BLaER1 treated with 17β-estradiol and CSF1 and Interleukin-3, amounts not matched to agents 10 nM and 100 nM (cell line): ENCODE data around the gene ST13.
"Not testable (repeated sequence)": the region's sequence is repeated elsewhere in the genome, so short reads cannot be mapped to it uniquely, and the experiment has no call there.

ENCODE experiments used
- H3K27ac ChIP-seq, 11 experiments: shearing (Covaris generic); formaldehyde crosslinking; 2 replicates each; pipeline ENCODE4 v1.8.1; 2022
- H3K27me3 ChIP-seq, 11 experiments: shearing (Covaris generic); formaldehyde crosslinking; 2 replicates each; pipeline ENCODE4 v1.8.1; 2022
- H3K36me3 ChIP-seq, 11 experiments: shearing (Covaris generic); formaldehyde crosslinking; 2 replicates each; pipeline ENCODE4 v1.8.1; 2022
- H3K4me1 ChIP-seq, 10 experiments: shearing (Covaris generic); formaldehyde crosslinking; 2 replicates each; pipeline ENCODE4 v1.8.1; 2022
- H3K4me2 ChIP-seq, 11 experiments: shearing (Covaris generic); formaldehyde crosslinking; 2 replicates each; pipeline ENCODE4 v1.8.1; 2022
- H3K4me3 ChIP-seq, 10 experiments: shearing (Covaris generic); formaldehyde crosslinking; 2 replicates each; pipeline ENCODE4 v1.8.1; 2022
- H3K9ac ChIP-seq, 11 experiments: shearing (Covaris generic); formaldehyde crosslinking; 2 replicates each; pipeline ENCODE4 v1.8.1; 2022
- H3K9me3 ChIP-seq, 11 experiments: shearing (Covaris generic); formaldehyde crosslinking; replicated peaks in 1 of 11; 2 replicates each; pipeline ENCODE4 v1.8.1; 2022
- H4K20me1 ChIP-seq, 11 experiments: shearing (Covaris generic); formaldehyde crosslinking; 2 replicates each; pipeline ENCODE4 v1.8.1; 2022
- Cebpa-rat ChIP-seq, 11 experiments: shearing (Covaris generic); IDR thresholded peaks; 2 replicates each; pipeline ENCODE4 v1.8.1; 2022

ST13 gene

GRCh38 chr22:40855071-40855978, 1.1 kb downstream of the ST13 start:
- peaks cover 42 to 54% (median 53%) of the 10 kb centered on the region in 11 experiments for H4K20me1 ChIP-seq
- no peaks in the 10 kb centered on the region for H3K27me3 ChIP-seq
- H3K4me2 ChIP-seq = peak overlapping the region; percentile 88 to 99 (median 93)
- peak overlapping the region; percentile 91 to 98 (median 96) for H3K27ac ChIP-seq
- H3K4me1 ChIP-seq = peaks cover 38 to 55% (median 45%) of the 10 kb centered on the region in 10 experiments
- H3K9me3 ChIP-seq = no peaks in the 10 kb centered on the region
- peak overlapping the region; percentile 85 to 97 (median 93) for H3K9ac ChIP-seq
- H3K4me3 ChIP-seq = peak overlapping the region; percentile 83 to 97 (median 92)
- no peak for TF ChIP-seq Cebpa-rat (IDR thresholded peaks at IDR 0.05)
- H3K36me3 ChIP-seq = peaks cover 9 to 54% (median 39%) of the 10 kb centered on the region in 11 experiments

- peak overlapping the region in 4 of 11 experiments; percentile 17 to 98 (median 94); a peak in 6 of 22 replicates for H3K27ac ChIP-seq
- peaks cover 23 to 60% (median 48%) of the 10 kb centered on the region in 11 experiments for H3K36me3 ChIP-seq
- no peaks in the 10 kb centered on the region for H3K9me3 ChIP-seq
- H4K20me1 ChIP-seq = peaks cover 46 to 68% (median 65%) of the 10 kb centered on the region in 11 experiments
- peak overlapping the region; percentile 39 to 97 (median 92); a peak in 18 of 22 replicates for H3K9ac ChIP-seq
- H3K27me3 ChIP-seq = no peaks in the 10 kb centered on the region
- H3K4me2 ChIP-seq = peak overlapping the region; percentile 88 to 99 (median 93); a peak in 21 of 22 replicates
- peaks cover 36 to 51% (median 43%) of the 10 kb centered on the region in 10 experiments for H3K4me1 ChIP-seq
- peak overlapping the region in 8 of 10 experiments; percentile 7 to 97 (median 92); a peak in 9 of 20 replicates for H3K4me3 ChIP-seq
- no peak for TF ChIP-seq Cebpa-rat (IDR thresholded peaks at IDR 0.05)
These were observed 2.5 kb downstream of the ST13 start for GRCh38 chr22:40853961-40854360.

- peak overlapping the region in 1 of 11 experiments; percentile 91; a peak in 1 of 22 replicates for H3K27ac ChIP-seq
- H3K4me1 ChIP-seq = peaks cover 30 to 45% (median 37%) of the 10 kb centered on the region in 10 experiments
- no peaks in the 10 kb centered on the region for H3K9me3 ChIP-seq
- H3K4me2 ChIP-seq = peak overlapping the region; percentile 88 to 99 (median 93)
- peaks cover 29 to 66% (median 55%) of the 10 kb centered on the region in 11 experiments for H3K36me3 ChIP-seq
- no peaks in the 10 kb centered on the region for H3K27me3 ChIP-seq
- peak overlapping the region in 10 of 11 experiments; percentile 39 to 97 (median 92); a peak in 12 of 22 replicates for H3K9ac ChIP-seq
- TF ChIP-seq Cebpa-rat (IDR thresholded peaks at IDR 0.05) = no peak
- H3K4me3 ChIP-seq = peak overlapping the region in 1 of 10 experiments; percentile 83; a peak in 2 of 20 replicates
- H4K20me1 ChIP-seq = peaks cover 46 to 74% (median 71%) of the 10 kb centered on the region in 11 experiments
These were observed 3.1 kb downstream of the ST13 start for GRCh38 chr22:40853333-40853732.

GRCh38 chr22:40845816-40846215, 10.6 kb downstream of the ST13 start:
- Histone ChIP-seq H4K20me1 (peaks cover 29 to 100% (median 87%) of the 10 kb centered on the region in 11 experiments; a peak in 21 of 22 replicates), H3K36me3 (peaks cover 99 to 100% (median 100%) of the 10 kb centered on the region in 11 experiments)
- H3K27me3 ChIP-seq, H3K4me2 ChIP-seq, H3K9me3 ChIP-seq, H3K4me1 ChIP-seq, H3K4me3 ChIP-seq, H3K9ac ChIP-seq, H3K27ac ChIP-seq: not testable (repeated sequence)

GRCh38 chr22:40844951-40845350, 11.5 kb downstream of the ST13 start:
- H3K4me3 ChIP-seq = no peak overlapping the region
- no peak overlapping the region for H3K4me2 ChIP-seq
- TF ChIP-seq Cebpa-rat (IDR thresholded peaks at IDR 0.05) = no peak
- no peak overlapping the region for H3K9ac ChIP-seq
- H3K36me3 ChIP-seq = peaks cover 99 to 100% (median 100%) of the 10 kb centered on the region in 11 experiments
- H3K4me1 ChIP-seq = no peaks in the 10 kb centered on the region
- H3K9me3 ChIP-seq = no peaks in the 10 kb centered on the region
- peaks cover 27 to 100% (median 87%) of the 10 kb centered on the region in 11 experiments; a peak in 20 of 22 replicates for H4K20me1 ChIP-seq
- H3K27me3 ChIP-seq = no peaks in the 10 kb centered on the region
- no peak overlapping the region for H3K27ac ChIP-seq

GRCh38 chr22:40838486-40838885, 18.0 kb downstream of the ST13 start:
- no peaks in the 10 kb centered on the region for H3K9me3 ChIP-seq
- no peak overlapping the region for H3K27ac ChIP-seq
- H3K36me3 ChIP-seq = peaks cover 97 to 100% (median 100%) of the 10 kb centered on the region in 11 experiments
- H3K9ac ChIP-seq = no peak overlapping the region
- H3K27me3 ChIP-seq = no peaks in the 10 kb centered on the region
- TF ChIP-seq Cebpa-rat (IDR thresholded peaks at IDR 0.05) = no peak
- H3K4me3 ChIP-seq = no peak overlapping the region
- H3K4me1 ChIP-seq = no peaks in the 10 kb centered on the region
- peaks cover 37 to 98% (median 86%) of the 10 kb centered on the region in 11 experiments; a peak in 20 of 22 replicates for H4K20me1 ChIP-seq
- no peak overlapping the region for H3K4me2 ChIP-seq

GRCh38 chr22:40834619-40835018, 21.8 kb downstream of the ST13 start:
- Histone ChIP-seq H3K36me3 (peaks cover 95 to 100% (median 99%) of the 10 kb centered on the region in 11 experiments), H4K20me1 (peaks cover 19 to 84% (median 59%) of the 10 kb centered on the region in 11 experiments; a peak in 20 of 22 replicates), H3K4me3 (no peak overlapping the region)

GRCh38 chr22:40829131-40829530, 27.3 kb downstream of the ST13 start:
- Histone ChIP-seq H3K9me3 (no peaks in the 10 kb centered on the region), H3K4me2 (no peak overlapping the region), H3K4me1 (no peaks in the 10 kb centered on the region), H3K9ac (no peak overlapping the region), H4K20me1 (peaks cover 0 to 31% (median 12%) of the 10 kb centered on the region in 11 experiments; a peak in 8 of 22 replicates), H3K27ac (no peak overlapping the region), H3K4me3 (no peak overlapping the region), H3K27me3 (no peaks in the 10 kb centered on the region), H3K36me3 (peaks cover 89 to 100% (median 98%) of the 10 kb centered on the region in 11 experiments)
- TF ChIP-seq Cebpa-rat (IDR thresholded peaks at IDR 0.05) = no peak

More at GRCh38 chr22:40834619-40835018, 21.8 kb downstream of the ST13 start:
- Histone ChIP-seq H3K27me3 (no peaks in the 10 kb centered on the region), H3K27ac (no peak overlapping the region), H3K4me1 (no peaks in the 10 kb centered on the region), H3K9me3 (no peaks in the 10 kb centered on the region), H3K9ac (no peak overlapping the region), H3K4me2 (no peak overlapping the region)
- no peak for TF ChIP-seq Cebpa-rat (IDR thresholded peaks at IDR 0.05)
